PFSK-1 (cell line): Measurements from ENCODE around the gene TEX11.

Source experiments
- FOXP2 ChIP-seq: optimal IDR thresholded peaks from 2 replicates; pipeline ENCODE3; 2011; ENCODE audit warnings: borderline replicate concordance, control low read depth, inconsistent platforms; ENCODE audit not compliant: insufficient read depth; ENCODE audit errors: extremely low read length, extremely low read depth
- SIN3A ChIP-seq: IDR thresholded peaks from 2 replicates; pipeline ENCODE4 v1.6.1; 2012; ENCODE audit warnings: mild to moderate bottlenecking, low read length, moderate library complexity, borderline replicate concordance; ENCODE audit not compliant: insufficient read depth
- TAF1 ChIP-seq: IDR thresholded peaks from 2 replicates; pipeline ENCODE4 v1.6.1; 2012; ENCODE audit warnings: low read length, control low read depth, borderline replicate concordance; ENCODE audit not compliant: insufficient read depth

- no peak for TF ChIP-seq SIN3A
- TF ChIP-seq FOXP2: no peak
- no peak for TF ChIP-seq TAF1
Observed at GRCh38 chrX:70852294-70852693, 56.2 kb downstream of the TEX11 start.
